HTERT RPE-1 (cell line): ENCODE measurements around the gene EID3.
"Not testable (repeated sequence)": the region's sequence is repeated elsewhere in the genome, so short reads cannot be mapped to it uniquely, and the experiment has no call there.

Experiments
- in situ Hi-C: fragments of 300-500 bp; cut with MboI; formaldehyde crosslinking; loops from 4 replicates; pipeline ENCODE4 v1.14.3; 2020; ENCODE audit warnings: low sequenced_read_pairs

The EID3 gene

GRCh38 chr12:104288635-104289274, 14.8 kb upstream of the EID3 start:
- in situ Hi-C loops, result no loop called here

- in situ Hi-C loops, result no loop called here
Observed at GRCh38 chr12:104290320-104290719, 13.2 kb upstream of the EID3 start.

DNA sequence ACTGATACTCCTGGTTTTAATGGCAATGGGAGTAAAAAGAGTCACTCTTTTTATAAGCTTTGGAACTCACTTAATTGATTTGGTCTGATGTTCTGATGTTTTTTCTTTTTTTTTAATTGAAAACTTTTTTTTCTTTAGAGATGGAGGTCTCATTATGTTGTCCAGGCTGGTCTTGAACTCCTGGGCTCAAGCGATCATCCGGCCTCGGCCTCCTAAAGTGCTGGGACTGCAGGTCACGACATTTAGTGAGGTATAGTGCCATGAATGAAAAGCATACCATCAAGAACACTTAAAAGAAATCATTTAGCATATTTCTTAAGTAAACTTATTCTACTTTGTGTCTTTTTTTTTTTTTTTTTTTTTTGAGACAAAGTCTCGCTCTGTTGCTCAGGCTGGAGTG, 12.7 kb upstream of the EID3 start:
- in situ Hi-C loops, result no loop called here

GRCh38 chr12:104291867-104292524, 11.5 kb upstream of the EID3 start:
- in situ Hi-C loops, result no loop called here

- in situ Hi-C loops, result no loop called here
Observed at GRCh38 chr12:104292872-104293794, 10.4 kb upstream of the EID3 start.

DNA sequence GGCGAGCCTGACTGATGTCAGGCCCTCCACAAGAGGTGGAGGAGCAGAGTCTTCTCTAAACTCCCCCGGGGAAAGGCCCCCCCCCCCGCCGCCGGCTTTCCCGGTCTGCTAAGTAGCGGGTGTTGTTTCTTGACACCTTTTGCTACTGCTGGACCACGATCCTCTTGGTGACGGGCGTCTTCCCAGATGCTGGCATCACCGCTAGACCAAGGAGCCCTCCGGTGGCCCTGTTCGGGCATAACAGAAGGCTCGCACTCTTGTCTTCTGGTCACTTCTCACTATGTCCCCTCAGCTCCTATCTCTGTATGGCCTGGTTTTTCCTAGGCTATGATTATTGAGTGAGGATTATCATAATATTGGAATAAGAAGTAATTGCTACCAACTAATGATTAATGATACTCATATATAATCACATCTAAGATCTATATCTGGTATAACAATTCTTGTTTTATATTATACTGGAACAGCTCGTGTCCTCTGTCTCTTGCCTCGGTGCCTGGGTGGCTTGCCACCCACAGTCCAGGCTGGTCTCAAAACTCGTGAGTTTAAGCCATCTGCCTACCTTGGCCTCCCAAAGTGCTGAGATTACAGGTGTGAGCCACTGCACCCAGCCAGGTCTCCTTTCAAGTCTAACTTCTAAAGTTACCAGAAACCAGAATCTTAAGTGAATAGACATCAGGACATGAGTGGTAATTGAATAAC, 9.2 kb upstream of the EID3 start:
- in situ Hi-C loops, result not testable (repeated sequence)

- in situ Hi-C loops, result no loop called here
Observed at GRCh38 chr12:104294927-104295668, 8.4 kb upstream of the EID3 start.

- in situ Hi-C loops, result no loop called here
Observed at GRCh38 chr12:104295954-104296353, 7.6 kb upstream of the EID3 start.

GRCh38 chr12:104296718-104297117, 6.8 kb upstream of the EID3 start:
- in situ Hi-C loops, result no loop called here

DNA sequence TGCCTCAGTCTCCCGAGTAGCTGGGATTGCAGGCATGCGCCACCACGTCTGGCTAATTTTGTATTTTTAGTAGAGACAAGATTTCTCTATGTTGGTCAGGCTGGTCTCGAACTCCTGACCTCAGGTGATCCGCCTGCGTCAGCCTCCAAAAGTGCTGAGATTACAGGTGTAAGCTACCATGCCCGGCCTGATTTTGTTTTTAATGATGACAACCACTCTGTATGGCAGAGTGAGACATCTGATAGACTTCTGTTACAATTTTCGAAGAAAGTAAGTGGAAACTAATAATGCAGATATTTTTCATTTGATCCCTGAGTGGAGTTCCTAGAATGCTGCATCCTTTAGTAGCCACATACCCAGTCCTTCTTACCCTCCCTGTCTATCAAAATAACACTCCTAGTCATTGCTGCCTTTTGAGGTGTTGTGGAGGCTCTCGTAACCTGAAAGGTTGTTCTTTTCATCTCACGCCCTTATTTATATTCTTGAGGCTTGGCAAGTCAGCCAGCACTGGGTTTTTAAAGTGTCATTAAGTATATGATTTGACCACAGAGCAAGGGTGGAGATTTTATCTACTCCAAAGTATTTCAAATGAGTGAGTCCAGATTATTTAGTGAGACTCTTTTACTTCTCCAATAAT, 5.9 kb upstream of the EID3 start:
- in situ Hi-C loops, result no loop called here

DNA sequence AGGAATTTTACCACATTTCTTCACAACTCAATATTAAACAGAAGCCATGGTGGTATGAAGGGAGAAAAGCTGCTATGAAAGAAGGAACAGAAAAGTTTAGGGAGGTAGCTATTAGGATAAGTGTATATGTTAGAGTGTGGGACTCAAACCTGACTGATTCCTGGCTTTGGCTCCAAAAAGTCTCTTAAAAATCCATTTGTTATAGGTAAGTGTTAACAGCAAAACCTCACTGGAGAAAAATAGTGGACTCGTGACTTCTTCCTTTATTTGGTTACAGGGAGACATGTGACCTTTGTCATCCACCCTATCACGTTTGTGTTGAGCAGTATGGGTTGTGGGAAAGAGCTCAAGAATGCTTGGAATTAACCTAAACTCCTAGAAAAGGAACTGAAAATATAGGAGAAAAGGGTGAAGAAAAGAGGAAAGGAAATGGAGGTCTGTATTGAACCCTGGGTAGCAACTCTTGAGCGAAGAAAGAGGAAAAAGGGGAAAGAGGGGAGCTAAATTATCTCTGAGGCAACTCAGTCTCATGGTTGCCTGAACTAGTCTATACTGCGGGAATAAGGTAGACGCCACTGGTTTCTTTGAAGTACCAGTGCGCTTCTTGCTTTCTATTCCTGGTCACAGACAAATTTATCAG, 3.6 kb upstream of the EID3 start:
- in situ Hi-C loops, result no loop called here

DNA sequence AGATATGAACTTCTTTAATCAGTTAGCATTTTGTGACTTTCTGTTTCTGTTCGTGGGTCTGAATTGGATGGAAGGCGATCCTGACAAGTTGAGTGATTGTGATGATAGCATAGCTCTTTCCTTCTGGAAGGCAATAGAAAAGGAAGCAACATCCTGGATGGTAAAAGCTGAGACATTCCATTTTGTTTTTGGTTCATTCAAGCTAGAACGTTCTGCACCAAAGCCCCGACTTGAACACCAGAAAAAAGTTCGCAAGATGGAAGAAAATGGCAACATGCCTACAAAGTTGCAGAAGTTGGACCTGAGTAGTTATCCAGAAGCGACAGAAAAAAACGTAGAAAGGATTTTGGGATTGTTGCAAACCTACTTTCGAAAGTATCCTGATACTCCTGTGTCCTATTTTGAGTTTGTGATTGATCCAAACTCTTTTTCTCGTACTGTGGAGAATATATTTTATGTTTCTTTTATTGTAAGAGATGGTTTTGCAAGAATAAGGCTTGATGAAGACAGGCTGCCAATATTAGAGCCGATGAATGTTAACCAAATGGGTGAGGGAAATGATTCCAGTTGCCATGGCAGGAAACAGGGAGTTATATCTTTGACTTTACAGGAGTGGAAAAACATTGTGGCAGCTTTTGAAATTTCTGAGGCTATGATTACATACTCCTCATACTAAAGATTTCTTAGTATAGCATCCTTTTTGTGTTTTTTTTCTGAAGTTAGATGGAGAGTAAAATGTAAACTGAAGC, 896 bp downstream of the EID3 start:
- in situ Hi-C loops, result no loop called here

DNA sequence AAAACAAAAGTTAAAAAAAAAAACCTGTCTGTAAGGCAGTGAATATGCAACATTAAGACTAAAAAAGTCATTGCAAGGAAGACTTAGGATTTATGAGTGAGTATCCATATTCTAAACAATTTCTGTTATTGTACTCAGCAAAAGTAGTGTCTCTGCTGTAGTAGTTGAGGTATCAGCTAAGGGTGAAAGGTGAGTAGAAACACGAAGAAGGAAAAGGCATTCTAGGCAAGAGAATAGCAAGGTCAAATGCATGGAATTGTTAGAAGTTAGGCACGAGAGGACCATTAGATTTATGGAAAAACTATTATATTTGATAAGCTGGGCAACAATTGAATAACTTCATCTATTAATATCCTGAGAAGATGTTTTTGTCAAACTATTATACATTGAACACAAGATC, 1.8 kb downstream of the EID3 start:
- in situ Hi-C loops, result no loop called here

GRCh38 chr12:104306376-104306775, 2.8 kb downstream of the EID3 start:
- in situ Hi-C loops, result no loop called here

GRCh38 chr12:104306943-104307654, 3.6 kb downstream of the EID3 start:
- in situ Hi-C loops, result no loop called here

DNA sequence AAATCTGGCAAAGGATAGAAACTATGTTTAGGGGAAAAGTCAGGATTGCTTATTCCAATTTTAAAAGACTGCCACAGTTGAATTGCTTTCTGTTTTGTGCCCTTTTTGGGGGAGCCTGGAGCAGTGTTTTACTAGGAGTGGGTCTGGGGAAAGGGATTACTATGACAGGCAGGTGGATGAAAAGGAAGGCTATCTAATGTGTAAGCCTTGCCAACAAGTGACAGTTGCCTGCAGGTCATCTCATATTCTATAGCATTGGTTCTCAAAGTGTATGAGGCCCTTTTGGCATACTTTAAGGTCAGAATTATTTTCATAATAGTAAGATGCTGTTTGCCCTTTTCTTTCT, 4.1 kb downstream of the EID3 start:
- in situ Hi-C loops, result no loop called here

DNA sequence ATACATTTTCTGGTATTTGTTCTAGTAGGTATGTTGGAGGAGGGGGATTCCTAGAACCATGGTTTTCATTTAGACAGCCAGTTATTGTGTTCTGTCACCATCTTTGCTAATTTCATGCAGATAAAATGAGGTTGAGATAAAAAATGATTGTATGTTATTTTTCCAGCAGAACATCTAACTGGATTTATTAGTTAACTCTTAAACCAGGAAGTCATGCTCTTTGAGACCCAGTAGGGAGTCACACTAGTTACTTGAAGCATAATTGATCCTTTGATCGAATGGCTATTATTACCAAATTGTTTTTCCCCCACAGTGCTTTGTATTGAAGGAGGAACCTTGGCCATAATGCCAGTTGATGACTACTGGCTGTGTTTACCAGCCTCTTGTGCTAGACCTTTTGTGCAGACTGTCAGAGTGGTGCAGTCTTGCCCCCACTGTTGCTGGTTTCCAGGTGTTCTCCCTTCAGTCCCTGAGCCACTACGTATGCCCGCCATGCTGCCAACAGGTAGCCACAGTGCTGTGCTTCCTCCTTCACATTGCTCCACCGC, 6.0 kb downstream of the EID3 start:
- in situ Hi-C loops, result no loop called here
